HepG2 (cell line): ENCODE measurements around the gene PDLIM5. TPM values are rescaled to one million over a fixed set of nuclear protein-coding genes. Genes with fewer than 3 reads are reported as not detected.

Experiments used
- ELF1 ChIP-seq: sonication (generic); formaldehyde crosslinking; IDR thresholded peaks from 2 replicates; pipeline ENCODE4 v1.4.0; 2020; ENCODE audit warnings: missing genetic modification reagents
- FLYWCH1 ChIP-seq: sonication (generic); formaldehyde crosslinking; IDR thresholded peaks from 2 replicates; pipeline ENCODE4 v1.8.1; 2023; ENCODE audit warnings: mild to moderate bottlenecking, missing genetic modification reagents
- FOXM1 ChIP-seq: sonication (generic); formaldehyde crosslinking; IDR thresholded peaks from 2 replicates; pipeline ENCODE4 v1.5.0; 2020; ENCODE audit warnings: missing genetic modification reagents
- HNF1A ChIP-seq, 2 experiments: sonication (generic) in 1 of 2; formaldehyde crosslinking in 1 of 2; IDR thresholded peaks; 2 replicates each; pipeline versions ENCODE4 v1.4.0 to v1.6.1; 2016 to 2020; ENCODE audit warnings: borderline replicate concordance in 1 of 2, low read depth in 1 of 2, mild to moderate bottlenecking in 1 of 2, missing genetic modification reagents in 1 of 2
- HNRNPH1 ChIP-seq: fragments of 200-400 bp; formaldehyde crosslinking; optimal IDR thresholded peaks from 2 replicates; pipeline ENCODE3; 2017; ENCODE audit warnings: mild to moderate bottlenecking, low read depth, low read length
- KLF15 ChIP-seq: sonication (generic); formaldehyde crosslinking; IDR thresholded peaks from 2 replicates; pipeline ENCODE4 v1.8.1; 2023; ENCODE audit warnings: borderline replicate concordance, mild to moderate bottlenecking, inconsistent platforms, missing genetic modification reagents, mixed read lengths
- LRRFIP1 ChIP-seq: sonication (generic); formaldehyde crosslinking; conservative IDR thresholded peaks from 2 replicates; pipeline ENCODE4 v1.4.0; 2020; ENCODE audit warnings: missing genetic modification reagents
- MAF1 ChIP-seq: sonication (generic); formaldehyde crosslinking; IDR thresholded peaks from 2 replicates; pipeline ENCODE4 v1.5.0; 2020; ENCODE audit warnings: missing genetic modification reagents, borderline replicate concordance
- PCBP2 ChIP-seq: fragments of 200-400 bp; formaldehyde crosslinking; optimal IDR thresholded peaks from 2 replicates; pipeline ENCODE3; 2018; ENCODE audit warnings: low read length, low read depth; ENCODE audit not compliant: poor library complexity, severe bottlenecking
- POLR2AphosphoS5 ChIP-seq: IDR thresholded peaks from 2 replicates; pipeline ENCODE4 v1.6.1; 2012; ENCODE audit warnings: low read depth, low read length
- REPIN1 ChIP-seq: sonication (generic); formaldehyde crosslinking; IDR thresholded peaks from 2 replicates; pipeline ENCODE4 v1.8.0; 2022; ENCODE audit warnings: missing genetic modification reagents, low read depth, mild to moderate bottlenecking, borderline replicate concordance
- SP2 ChIP-seq: sonication (generic); formaldehyde crosslinking; IDR thresholded peaks from 2 replicates; pipeline ENCODE4 v1.5.1; 2020; ENCODE audit warnings: mild to moderate bottlenecking, missing genetic modification reagents
- THAP9 ChIP-seq: sonication (generic); formaldehyde crosslinking; IDR thresholded peaks from 2 replicates; pipeline ENCODE4; 2020; ENCODE audit warnings: missing genetic modification reagents, mild to moderate bottlenecking, borderline replicate concordance
- ZBTB33 ChIP-seq: sonication (generic); formaldehyde crosslinking; IDR thresholded peaks from 2 replicates; pipeline ENCODE4 v1.4.0; 2020; ENCODE audit warnings: missing genetic modification reagents
- ZFX ChIP-seq: sonication (generic); formaldehyde crosslinking; IDR thresholded peaks from 2 replicates; pipeline ENCODE4 v1.4.0; 2020; ENCODE audit warnings: mild to moderate bottlenecking, low read depth, missing genetic modification reagents, moderate library complexity
- ZMAT3 ChIP-seq: sonication (generic); formaldehyde crosslinking; conservative IDR thresholded peaks from 2 replicates; pipeline ENCODE4 v1.7.0; 2021; ENCODE audit warnings: missing genetic modification reagents
- ZNF460 ChIP-seq: sonication (generic); formaldehyde crosslinking; IDR thresholded peaks from 2 replicates; pipeline ENCODE4 v1.5.1; 2020; ENCODE audit warnings: missing genetic modification reagents, mild to moderate bottlenecking, borderline replicate concordance
- ZNF468 ChIP-seq: sonication (generic); formaldehyde crosslinking; IDR thresholded peaks from 2 replicates; pipeline ENCODE4 v1.8.0; 2022; ENCODE audit warnings: mild to moderate bottlenecking, moderate library complexity, missing genetic modification reagents
- polyA plus RNA-seq, 8 experiments: library from polyadenylated mRNA; depleted of rRNA in 3 of 8; stranded (reverse) in 7 of 8; unstranded in 1 of 8; fragments of >200 nt; fragmentation: Illumina TruSeq in 4 of 8; extraction: Trizol in 4 of 8; gene quantifications; 2 replicates each; pipeline versions ENCODE4 v1.2.1 to v1.2.3, GENCODE V29; 2011 to 2016; ENCODE audit warnings: low read depth in 4 of 8, missing spikeins in 1 of 8, mixed read lengths in 1 of 8; ENCODE audit not compliant: insufficient read depth in 1 of 8
- total RNA-seq, 5 experiments: library from RNA; depleted of rRNA; stranded (reverse); fragments of >200 nt; fragmentation: Illumina TruSeq; extraction: Trizol; gene quantifications; 2 replicates each; pipeline ENCODE4 v1.2.3, GENCODE V29; 2016; ENCODE audit warnings: low read depth in 1 of 5

The PDLIM5 gene
- total and polyA plus RNA-seq, 2 of the 13 experiments (the other 11 are each of a cell fraction or from before 2014, with no cell fraction given), result 52.8 to 119 TPM

- TF ChIP-seq HNF1A (IDR thresholded peaks at IDR 0.05; ENCODE audit: low read depth) (peak; percentile 43; the same call in 1 of the 2 replicates), HNF1A (CRISPR knock-in tag; IDR thresholded peaks at IDR 0.05; ENCODE audit: borderline replicate concordance) (peak; percentile 76; the same call in 1 of the 2 replicates), ZFX (CRISPR knock-in tag) (peak; percentile 50; the same call in 1 of the 2 replicates), FOXM1 (no peak), HNRNPH1 (no peak), KLF15 (CRISPR knock-in tag) (no peak), FLYWCH1 (CRISPR knock-in tag) (no peak), ELF1 (CRISPR knock-in tag) (no peak), THAP9 (CRISPR knock-in tag) (no peak), REPIN1 (CRISPR knock-in tag) (peak; percentile 69; the same call in 1 of the 2 replicates), ZNF468 (CRISPR knock-in tag) (no peak), POLR2AphosphoS5 (no peak), ZMAT3 (no peak), ZNF460 (no peak), SP2 (CRISPR knock-in tag) (no peak), MAF1 (CRISPR knock-in tag) (no peak), LRRFIP1 (no peak), PCBP2 (no peak), ZBTB33 (CRISPR knock-in tag) (no peak)
These were observed 22.9 kb upstream of the PDLIM5 start (continued) for GRCh38 chr4:94428884-94429283.
